ENCODE data around the gene TINCR.

- TF ChIP-seq, protein P1, sequence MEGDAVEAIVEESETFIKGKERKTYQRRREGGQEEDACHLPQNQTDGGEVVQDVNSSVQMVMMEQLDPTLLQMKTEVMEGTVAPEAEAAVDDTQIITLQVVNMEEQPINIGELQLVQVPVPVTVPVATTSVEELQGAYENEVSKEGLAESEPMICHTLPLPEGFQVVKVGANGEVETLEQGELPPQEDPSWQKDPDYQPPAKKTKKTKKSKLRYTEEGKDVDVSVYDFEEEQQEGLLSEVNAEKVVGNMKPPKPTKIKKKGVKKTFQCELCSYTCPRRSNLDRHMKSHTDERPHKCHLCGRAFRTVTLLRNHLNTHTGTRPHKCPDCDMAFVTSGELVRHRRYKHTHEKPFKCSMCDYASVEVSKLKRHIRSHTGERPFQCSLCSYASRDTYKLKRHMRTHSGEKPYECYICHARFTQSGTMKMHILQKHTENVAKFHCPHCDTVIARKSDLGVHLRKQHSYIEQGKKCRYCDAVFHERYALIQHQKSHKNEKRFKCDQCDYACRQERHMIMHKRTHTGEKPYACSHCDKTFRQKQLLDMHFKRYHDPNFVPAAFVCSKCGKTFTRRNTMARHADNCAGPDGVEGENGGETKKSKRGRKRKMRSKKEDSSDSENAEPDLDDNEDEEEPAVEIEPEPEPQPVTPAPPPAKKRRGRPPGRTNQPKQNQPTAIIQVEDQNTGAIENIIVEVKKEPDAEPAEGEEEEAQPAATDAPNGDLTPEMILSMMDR (IDR thresholded peaks at IDR 0.05) = no peak
- TF ChIP-seq POLR2A (IDR thresholded peaks at IDR 0.05) = no peak
Measured at GRCh38 chr19:5564930-5565329, 2.8 kb downstream of the TINCR start.

Data from right lobe of liver (tissue), 4 donors.